HG02973 (cell line): Measurements from ENCODE around the gene AMN.

Experiments
- ATAC-seq: cut with Tn5 transposase; IDR thresholded peaks from one replicate; pipeline ENCODE4 v1.9.1; 2021; ENCODE audit warnings: moderate library complexity; ENCODE audit not compliant: unreplicated experiment

Gene AMN

DNA sequence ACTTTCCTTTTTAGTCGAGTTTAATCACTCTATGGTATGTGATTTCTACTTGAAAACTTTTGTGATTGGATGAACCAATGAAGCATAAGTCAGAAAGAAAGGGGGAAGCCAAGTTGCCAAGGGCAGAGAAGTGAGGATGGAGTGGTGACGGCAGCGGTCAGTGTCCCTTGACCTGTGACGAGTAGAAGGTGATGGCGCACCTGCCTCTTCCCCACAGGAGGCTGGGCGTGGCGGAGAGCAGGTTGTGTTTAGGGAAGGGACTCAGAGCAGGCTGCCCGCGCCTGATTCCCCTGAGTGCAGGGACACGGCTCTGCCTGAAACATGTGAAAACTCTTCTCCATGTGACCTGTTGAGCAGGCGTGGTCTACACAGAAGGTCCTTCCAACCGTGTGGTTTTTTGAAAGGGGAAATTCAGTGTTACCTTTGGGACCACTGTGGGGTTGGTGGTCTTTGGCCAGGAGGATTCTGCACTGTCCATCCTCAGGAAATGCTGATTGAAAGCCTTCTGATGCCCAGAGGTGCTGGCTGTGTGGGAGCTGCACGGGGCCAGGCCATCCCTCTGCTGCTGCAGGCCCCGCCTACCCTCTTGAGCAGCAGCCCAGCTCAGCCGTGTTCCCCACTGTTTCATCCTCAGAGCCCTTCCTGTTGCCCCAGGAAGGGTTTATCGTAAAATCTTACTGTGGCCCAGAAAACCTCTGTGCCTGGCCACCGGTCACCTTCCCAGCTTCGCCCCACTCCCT lies 23.5 kb upstream of the AMN start:
- ATAC-seq = no peak

DNA sequence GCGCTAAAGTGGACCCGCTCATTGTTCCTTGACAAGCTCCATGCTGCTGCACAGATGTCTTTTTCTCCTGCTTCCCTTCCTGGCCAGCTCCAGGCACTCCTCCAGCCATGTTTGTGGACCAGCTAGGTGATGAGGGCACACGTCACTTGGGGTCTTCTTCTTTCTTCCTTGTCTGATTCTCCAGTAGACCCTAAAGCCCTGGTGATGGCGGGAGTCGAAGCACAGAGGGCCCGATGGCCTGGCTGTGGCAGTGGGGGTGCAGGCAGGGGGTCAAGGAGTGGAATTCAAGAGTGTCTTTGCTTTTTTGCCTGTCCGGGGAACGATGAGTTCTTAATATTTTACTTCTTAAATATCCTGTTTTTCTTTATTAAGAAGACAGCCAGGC lies 23.0 kb upstream of the AMN start:
- no peak for ATAC-seq

DNA sequence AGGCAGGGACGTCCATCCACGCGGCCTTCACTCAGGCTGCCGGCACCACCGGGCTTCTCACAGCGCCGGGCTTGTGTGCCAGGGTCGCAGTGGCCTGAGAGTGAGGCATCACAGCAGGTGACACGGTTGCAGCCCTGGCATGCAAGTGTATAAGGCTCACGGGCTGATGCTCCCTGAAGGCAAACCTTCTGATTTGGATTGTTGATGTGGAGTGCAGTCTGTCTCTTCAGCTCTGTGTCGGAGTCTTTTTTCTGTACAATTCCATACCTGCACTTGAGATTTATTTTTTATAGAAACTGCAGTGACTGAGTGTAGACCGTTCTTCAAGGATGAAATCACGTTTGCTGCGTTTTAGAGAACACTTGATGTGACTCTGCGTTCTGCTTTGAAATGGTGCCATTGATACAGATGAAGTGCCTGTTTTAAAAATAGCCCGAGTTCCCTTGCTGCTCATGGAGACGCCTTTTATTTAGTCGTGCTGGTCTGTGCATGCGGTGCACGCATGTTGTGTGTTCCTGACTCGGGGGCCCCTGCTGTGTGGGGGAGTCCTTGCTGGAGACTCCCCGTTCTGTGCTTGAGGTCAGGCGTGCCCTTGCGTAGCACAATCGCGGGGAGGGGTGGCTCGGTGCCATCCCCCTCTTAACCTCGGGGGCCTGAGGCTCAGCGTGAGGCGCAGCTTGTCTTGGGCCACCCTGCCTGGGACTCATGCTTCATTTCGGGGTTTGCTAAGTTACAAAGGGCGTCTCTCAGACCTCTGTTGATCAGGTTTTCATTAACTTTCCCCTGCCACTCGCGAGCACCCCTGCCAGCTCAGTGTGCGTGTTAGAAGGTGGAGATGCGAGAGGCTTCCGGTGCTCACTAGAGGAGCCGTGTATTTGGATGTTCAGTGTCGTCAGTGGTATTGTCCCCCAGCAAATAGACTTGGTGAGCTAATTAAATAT lies 21.6 kb upstream of the AMN start:
- ATAC-seq = peak; percentile 54

DNA sequence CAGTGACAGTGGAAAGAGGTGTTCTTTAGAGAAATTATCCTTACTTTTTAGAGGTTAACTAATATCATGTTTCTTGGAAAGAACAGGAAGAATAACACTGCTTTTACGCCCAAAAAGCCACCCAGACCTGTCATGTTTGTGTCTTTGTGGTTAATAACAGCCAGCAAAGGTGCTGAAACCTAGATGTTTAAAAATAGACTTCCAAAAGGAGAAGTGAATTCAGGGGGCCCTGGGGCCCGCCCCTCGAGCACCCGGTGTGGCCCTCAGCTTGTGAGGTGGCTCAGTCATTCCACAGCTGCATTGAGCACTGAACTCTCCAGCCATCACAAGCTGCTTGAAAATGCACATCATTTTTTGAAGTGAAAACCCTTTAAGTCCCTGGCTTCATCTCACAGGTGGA lies 20.8 kb upstream of the AMN start:
- ATAC-seq = peak; percentile 76

DNA sequence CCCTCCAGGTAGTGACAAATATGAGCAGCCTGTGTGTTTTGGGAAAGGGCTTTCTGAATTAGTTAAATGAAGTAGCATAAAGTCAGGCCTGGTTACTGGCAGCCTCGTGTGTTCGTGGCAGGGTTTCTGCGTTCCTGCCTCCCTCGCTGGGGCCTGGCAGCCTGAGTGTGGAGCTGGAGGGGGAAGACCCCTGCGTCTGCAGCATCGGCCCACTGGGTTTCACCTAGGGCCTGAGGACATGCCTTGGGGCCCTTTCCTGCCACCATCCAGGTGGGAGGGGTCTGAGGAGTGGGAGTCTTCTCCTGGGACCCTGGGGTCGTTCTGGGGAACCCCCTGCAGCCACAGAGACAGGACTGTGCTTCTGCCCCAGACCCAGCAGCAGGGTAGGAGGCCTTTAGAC lies 20.4 kb upstream of the AMN start:
- ATAC-seq = no peak

DNA sequence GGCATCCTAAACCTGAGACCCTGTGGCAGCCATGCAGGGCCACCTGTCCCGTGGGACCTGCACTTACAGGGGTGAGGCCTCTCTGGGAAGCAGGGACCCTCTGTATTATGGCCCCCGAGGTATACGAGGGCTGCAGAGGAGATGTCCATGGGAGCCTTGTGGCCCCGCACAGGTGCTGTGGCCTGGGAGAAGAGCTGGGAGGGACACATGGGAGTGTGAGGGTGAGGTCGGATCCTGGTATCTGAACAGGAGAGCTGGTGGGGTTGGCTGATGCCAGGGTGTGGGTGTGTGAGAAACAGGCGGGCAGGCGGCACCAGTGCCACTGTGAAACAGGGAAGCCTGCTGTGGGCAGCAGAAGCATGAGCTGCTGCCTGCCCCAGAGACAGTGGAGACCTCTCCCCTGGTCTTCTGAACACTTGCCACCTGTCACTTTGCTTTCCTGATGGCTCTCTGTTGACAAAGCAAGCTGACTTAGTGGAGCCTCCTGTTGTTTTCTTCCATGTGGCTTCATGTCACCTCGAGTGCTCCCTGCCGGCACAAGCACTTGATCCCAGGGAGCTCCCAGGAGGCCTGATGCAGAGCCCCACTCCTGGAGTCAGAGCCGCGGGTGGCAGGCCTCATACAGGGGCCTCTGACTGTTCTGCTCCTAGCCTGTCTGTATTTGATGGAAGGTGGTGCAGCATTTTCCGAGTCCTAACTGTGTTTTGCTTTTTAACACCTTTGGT lies 19.8 kb upstream of the AMN start:
- no peak for ATAC-seq

DNA sequence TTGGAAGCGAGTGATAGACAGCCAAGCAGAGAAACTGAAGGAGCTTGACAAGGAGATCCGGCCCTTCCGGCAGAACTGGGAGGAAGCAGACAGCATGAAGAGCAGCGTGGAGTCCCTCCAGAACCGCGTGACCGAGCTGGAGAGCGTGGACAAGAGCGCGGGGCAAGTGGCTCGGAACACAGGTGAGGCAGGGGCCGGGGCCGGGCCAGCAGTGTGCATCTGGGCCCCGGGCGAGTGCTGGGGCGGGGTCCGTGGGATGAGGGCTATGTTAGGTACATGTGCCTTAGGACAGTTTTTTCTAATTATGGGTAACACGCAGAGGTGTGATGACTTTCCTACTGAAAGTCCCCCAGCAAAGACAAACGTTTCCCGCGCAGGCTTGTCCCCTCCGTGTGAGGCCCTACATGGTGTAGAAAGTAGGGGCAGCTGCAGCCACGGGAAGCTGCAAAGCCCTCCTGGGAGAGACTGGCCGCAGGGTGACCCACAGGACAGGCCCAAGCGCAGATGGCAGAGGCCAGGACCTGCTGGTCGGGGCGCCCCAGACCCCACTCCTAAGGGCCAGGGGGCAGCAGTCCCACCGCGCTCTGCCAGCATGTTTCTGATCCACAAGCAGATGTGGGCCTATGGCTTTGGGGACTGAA lies 19.1 kb upstream of the AMN start:
- ATAC-seq = no peak

DNA sequence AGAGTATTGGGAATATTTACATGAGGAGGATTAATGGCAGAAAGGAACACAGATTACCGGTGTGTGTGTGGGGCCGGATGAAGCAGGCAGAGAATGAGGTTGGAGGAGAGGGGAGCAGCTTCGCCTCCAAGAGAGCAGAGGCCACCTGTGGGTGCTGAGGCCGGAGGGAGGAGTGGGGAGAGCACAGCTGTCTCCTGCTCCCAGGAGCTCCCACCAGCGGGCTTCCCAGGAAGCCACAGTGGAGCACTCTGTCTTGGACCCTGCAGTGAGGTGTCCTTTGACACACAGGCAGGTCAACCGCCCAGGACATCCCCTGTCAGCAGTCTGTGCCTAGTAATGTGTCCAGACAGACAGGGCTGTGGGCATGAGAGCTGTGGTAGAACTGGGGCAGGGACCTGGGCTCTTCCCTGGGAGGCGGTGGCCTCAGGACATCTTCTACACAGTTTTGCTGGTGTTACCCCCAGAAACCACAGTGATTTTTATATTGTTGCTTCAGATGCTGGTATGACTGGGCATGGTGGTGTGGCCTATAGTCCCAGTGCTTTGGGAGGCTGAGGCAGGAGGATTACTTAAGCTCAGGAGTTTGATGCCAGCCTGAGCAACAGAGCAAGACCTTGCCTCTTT lies 18.5 kb upstream of the AMN start:
- no peak for ATAC-seq

DNA sequence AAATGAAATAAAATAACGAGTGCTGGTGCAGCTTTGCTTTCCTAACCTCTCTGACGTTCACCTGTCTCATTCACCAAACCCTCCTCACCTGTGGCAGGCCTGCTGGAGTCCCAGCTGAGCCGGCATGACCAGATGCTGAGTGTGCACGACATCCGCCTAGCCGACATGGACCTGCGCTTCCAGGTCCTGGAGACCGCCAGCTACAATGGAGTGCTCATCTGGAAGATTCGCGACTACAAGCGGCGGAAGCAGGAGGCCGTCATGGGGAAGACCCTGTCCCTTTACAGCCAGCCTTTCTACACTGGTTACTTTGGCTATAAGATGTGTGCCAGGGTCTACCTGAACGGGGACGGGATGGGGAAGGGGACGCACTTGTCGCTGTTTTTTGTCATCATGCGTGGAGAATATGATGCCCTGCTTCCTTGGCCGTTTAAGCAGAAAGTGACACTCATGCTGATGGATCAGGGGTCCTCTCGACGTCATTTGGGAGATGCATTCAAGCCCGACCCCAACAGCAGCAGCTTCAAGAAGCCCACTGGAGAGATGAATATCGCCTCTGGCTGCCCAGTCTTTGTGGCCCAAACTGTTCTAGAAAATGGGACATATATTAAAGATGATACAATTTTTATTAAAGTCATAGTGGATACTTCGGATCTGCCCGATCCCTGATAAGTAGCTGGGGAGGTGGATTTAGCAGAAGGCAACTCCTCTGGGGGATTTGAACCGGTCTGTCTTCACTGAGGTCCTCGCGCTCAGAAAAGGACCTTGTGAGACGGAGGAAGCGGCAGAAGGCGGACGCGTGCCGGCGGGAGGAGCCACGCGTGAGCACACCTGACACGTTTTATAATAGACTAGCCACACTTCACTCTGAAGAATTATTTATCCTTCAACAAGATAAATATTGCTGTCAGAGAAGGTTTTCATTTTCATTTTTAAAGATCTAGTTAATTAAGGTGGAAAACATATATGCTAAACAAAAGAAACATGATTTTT lies 17.1 kb upstream of the AMN start:
- no peak for ATAC-seq

DNA sequence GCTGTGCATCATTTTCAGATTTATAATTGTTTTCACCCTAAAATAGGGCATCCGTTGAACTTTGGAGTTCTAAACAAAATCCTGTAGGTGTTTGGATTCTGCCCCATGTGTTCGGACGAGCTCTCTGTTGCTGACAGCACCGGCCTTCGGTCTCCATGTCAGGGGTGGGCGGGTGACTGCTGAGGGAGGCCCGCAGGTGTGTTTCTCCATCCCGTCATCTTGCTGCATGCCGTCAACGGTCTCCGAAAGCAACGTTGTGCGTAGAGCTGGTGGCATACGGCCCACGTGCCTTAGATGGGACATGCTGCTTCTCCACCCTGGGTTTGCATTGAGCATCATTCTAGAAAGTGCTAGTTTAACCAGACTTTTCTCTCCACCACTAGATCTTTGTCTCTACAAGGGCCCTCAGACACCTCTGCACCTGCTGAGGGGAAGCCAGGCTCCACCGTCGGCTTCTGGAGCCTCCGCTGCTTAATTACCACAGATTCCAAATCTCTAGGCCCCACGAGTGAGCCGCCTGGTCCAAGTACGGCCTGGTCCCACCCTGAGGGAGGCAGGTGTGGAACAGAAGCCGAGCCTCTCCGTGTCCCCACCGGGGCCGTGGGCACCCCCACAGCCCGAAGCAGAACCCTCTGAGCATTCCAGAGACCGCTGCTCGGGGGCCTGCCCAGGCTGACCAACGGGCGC lies 15.7 kb upstream of the AMN start:
- no peak for ATAC-seq

DNA sequence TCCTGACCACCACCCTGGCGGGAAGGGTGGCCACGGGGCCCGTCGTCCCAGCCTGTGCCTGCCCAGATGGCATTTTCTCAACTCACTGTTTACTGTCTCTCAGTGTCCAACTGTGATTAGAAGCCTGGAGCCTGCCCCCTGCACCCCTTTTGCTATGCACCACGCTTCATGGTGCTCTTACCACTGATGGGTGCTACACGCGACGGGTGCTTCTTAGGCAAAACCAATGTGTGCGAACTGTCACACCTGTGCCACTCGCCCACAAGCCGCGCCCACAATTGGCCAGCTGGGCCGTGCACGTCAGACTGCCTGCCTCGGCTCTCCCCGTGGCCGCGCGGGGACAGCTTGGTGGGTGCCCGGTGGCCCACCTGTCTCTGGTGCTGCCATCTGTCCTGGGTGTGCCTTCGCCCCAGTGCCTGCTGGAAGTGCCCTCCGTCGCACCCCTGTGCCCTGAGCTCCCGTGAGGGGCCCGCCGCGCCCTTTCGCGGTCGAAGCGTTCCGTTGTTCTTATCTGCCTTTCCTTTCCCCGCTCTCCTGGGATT lies 15.1 kb upstream of the AMN start:
- ATAC-seq = no peak

DNA sequence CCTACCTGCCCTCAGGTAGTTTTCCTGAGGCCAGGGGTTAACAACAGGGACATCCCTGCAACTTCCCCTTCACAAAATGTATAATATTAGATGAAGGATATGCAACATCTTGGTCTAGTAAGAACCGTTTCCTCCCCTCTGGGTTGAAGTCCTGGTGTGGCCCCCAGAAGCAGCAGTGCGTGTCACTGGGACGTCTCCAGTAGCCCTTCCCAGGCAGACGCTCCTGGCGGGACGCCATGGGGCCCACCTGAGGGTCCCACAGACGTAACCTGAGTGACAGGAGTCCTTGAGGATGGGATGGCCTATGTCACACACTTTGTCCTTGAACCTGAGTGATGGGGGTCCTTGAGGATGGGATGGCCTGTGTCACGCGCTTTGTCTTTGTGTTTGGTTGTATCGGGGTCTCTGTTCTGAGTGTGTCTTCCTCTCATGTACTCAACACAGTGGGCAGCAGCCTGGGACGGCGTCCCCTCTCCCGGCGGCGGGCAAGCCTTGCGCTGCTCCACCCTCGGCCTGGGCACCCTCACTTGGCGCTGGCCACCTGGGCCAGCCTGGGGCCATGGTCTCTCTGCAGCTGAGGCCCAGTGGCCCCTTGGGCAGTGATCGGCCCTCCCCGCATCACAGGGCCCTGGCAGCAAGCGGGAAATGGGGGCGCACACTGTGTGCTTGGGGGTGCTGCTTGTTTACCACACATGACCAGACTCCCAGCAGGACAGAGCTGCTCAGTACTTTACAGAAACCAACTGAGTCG lies 14.3 kb upstream of the AMN start:
- no peak for ATAC-seq

DNA sequence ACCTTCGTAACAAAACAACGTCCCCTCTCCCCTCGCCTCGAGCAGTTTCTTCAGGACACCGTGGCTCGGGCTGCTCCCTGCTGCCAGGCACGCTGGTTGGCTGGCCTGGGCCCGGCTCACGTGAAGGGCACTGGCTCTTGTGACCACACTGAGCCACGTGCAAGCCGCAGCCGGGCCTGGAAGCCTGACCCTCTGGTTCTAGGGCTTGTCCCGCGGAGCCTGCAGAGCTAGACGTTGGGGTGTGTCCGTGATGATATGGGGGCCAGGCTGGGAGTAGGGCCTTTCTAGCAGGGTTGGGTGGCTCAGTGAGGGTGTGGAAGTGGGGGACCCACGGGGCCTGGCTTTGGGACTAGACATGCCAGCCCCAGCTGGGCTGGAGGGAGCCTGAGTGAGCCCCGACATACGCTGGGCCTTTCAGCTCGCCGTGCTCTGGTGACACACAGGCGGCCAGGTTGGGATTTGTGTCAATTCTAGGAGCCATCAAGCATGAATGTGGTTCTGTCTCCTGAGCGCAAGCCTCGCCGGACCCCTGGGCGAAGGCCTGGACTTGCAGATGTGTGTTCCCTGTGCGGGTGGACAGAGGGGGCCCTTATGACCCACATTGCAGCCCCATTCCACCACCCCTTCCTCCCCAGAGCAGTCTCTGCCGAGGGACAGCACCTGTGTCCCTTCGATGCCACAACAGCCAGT lies 13.6 kb upstream of the AMN start:
- no peak for ATAC-seq

DNA sequence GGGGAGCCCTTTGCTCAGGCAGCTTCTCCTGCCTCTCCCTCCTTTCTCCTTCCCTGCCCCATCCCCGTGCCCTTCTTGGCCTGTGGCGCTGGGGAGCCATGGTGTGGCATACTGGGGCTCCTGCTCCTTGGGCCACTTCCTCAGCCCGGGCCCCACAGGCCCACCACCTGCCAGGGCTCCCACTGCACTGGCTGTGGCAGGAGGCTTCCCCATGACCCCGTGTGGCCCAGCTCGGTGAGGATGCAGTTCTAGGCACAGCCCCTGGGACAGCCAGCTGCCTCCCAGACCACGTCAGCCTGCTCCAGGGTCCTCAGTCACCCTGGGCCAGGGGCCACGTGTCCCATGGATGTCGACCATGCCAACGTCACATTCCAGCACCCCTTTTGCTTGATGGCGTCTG lies 13.0 kb upstream of the AMN start:
- no peak for ATAC-seq

DNA sequence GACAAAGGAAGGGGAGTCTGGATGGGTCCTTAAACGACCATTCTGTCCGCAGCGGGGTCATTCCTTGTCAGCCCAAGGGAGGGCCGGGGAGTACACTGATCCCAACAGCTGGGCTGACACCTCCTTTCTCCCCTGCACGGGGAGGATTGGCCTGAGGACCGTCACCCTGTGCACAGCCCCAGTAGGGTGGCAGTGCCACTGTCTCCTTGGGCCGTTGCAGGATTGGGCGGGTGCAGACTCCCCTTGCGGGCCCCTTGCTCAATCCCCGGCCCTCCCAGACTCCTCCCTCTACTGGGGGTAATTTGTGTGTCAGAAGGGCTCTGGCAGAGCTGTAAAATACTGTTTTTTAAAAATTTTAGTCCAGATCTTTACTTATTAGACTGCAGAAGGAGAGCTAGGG lies 12.6 kb upstream of the AMN start:
- ATAC-seq = no peak

DNA sequence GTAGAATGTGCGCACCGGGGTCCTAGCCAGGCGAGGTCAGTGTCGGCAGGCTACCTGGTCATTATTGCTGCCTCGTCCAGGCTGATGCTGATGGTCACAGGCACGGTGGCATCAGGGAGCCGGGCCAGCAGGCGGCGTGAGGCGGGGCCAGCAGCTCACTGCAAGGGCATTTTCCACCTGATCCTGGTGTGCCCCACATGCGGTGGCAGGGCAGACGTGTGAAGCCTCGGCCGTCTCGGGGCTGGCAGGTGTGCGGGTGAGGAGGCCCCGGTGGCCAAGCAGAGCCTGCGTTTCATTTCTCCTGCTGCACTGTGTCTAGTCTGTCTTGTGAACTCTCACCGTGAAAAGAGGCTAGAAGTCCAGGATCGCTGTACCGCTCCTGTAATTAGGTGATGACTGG lies 12.0 kb upstream of the AMN start:
- ATAC-seq = no peak

DNA sequence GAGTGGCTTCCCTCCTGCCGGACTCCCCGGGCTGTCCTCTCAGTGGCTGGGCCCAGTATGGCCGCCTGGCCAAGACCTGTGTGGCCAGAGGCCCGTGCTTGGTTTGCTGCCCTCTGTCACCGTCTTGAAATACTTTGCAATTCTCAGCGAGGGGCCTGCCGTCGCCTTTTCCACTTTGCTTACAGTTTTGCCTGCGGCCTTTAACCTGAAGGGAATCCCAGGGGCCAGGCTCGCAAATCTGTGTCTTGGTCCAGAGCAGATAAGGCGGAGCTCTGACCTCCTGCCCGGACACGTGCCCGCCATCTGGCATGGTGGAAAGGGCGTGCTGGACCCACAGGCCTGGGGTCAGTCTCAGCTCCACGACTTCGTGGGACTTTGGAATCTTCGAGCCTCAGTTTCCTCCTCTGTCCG lies 10.9 kb upstream of the AMN start:
- no peak for ATAC-seq
